ENCODE measurements around the gene EMSY. TPM values are rescaled to one million over a fixed set of nuclear protein-coding genes. Genes with fewer than 3 reads are reported as not detected.

The EMSY gene
- total and polyA plus RNA-seq, 3 donors from 2014 or later: 23.1 to 45.5 (median 35.7) TPM

- WGBS, 2 donors: 83% methylated on average over 2 of the region's 2 CpGs
Measured at GRCh38 chr11:76551400-76551799, 106.6 kb downstream of the EMSY start.

GRCh38 chr11:76552987-76553386, 108.2 kb downstream of the EMSY start:
- WGBS, 2 donors: 95 to 100% methylated on average over 2 of the region's 2 CpGs
- Histone ChIP-seq H3K27ac (no peak overlapping the region), H3K27me3 (no peaks in the 10 kb centered on the region), H3K36me3 (ENCODE audit: low read depth, missing control alignments) (no peaks in the 10 kb centered on the region), H3K4me1 (no peaks in the 10 kb centered on the region), H3K4me3 (no peak overlapping the region), H3K9me3 (no peaks in the 10 kb centered on the region)
- TF ChIP-seq POLR2A (IDR thresholded peaks at IDR 0.05) (no peak), CTCF (IDR thresholded peaks at IDR 0.05) (no peak)
- intact Hi-C loops (cut with DNase I; ENCODE audit: low total_unique reads): loop anchor here (10.0 kb wide), 1 partner anchor 132 kb away; no protein-coding TSS in a partner anchor
- no peak for DNase-seq

More at GRCh38 chr11:76551400-76551799, 106.6 kb downstream of the EMSY start:
- H3K4me1 ChIP-seq: no peaks in the 10 kb centered on the region
- H3K27ac ChIP-seq: no peak overlapping the region
- no peaks in the 10 kb centered on the region for H3K9me3 ChIP-seq
- H3K4me3 ChIP-seq: no peak overlapping the region
- intact Hi-C loops (cut with DNase I; ENCODE audit: low total_unique reads): loop anchor here (10.0 kb wide), 1 partner anchor 133 kb away; no protein-coding TSS in a partner anchor
- DNase-seq: no peak
- TF ChIP-seq CTCF (IDR thresholded peaks at IDR 0.05) (no peak), POLR2A (IDR thresholded peaks at IDR 0.05) (no peak)
- H3K27me3 ChIP-seq: no peaks in the 10 kb centered on the region
- H3K36me3 ChIP-seq (ENCODE audit: low read depth, missing control alignments): no peaks in the 10 kb centered on the region

- Histone ChIP-seq H3K27me3 (no peaks in the 10 kb centered on the region), H3K27ac (no peak overlapping the region), H3K36me3 (ENCODE audit: low read depth, missing control alignments) (no peaks in the 10 kb centered on the region), H3K4me1 (no peaks in the 10 kb centered on the region), H3K4me3 (no peak overlapping the region), H3K9me3 (no peaks in the 10 kb centered on the region)
- TF ChIP-seq POLR2A (IDR thresholded peaks at IDR 0.05) (no peak), CTCF (IDR thresholded peaks at IDR 0.05) (no peak)
- WGBS, 2 donors: 69 to 73% methylated on average over 8 of the region's 8 CpGs
- intact Hi-C loops (cut with DNase I; ENCODE audit: low total_unique reads): loop anchor here (10.0 kb wide), 1 partner anchor 131 kb away; no protein-coding TSS in a partner anchor
- no peak for DNase-seq
Measured at GRCh38 chr11:76553554-76554476, 109.0 kb downstream of the EMSY start.

GRCh38 chr11:76554767-76555166, 109.9 kb downstream of the EMSY start:
- Histone ChIP-seq H3K4me3 (no peak overlapping the region), H3K9me3 (no peaks in the 10 kb centered on the region), H3K27me3 (no peaks in the 10 kb centered on the region), H3K27ac (no peak overlapping the region), H3K4me1 (no peaks in the 10 kb centered on the region), H3K36me3 (ENCODE audit: low read depth, missing control alignments) (no peaks in the 10 kb centered on the region)
- TF ChIP-seq POLR2A (IDR thresholded peaks at IDR 0.05) (no peak), CTCF (IDR thresholded peaks at IDR 0.05) (no peak)
- WGBS, 2 donors: 65 to 83% methylated on average over 6 of the region's 6 CpGs
- intact Hi-C loops (cut with DNase I; ENCODE audit: low total_unique reads): loop anchor here (10.0 kb wide), 1 partner anchor 130 kb away; no protein-coding TSS in a partner anchor
- DNase-seq: no peak

Measured in testis (tissue), 3 donors.